Loucy (cell line): ENCODE measurements around the gene CDKN2B-AS1.

Experiments used
- H2AFZ ChIP-seq: fragments of 200-600 bp; sonication (generic); 2 replicates; pipeline ENCODE4 v1.6.0; 2016; ENCODE audit warnings: antibody characterized with exemption, mild to moderate bottlenecking, low read length, moderate library complexity
- H3F3A ChIP-seq: fragments of 200-600 bp; 2 replicates; pipeline ENCODE4 v1.6.0; 2016; ENCODE audit warnings: antibody characterized with exemption, low read depth, mild to moderate bottlenecking
- H3K27me3 ChIP-seq: fragments of 200-600 bp; sonication (generic); 2 replicates; pipeline ENCODE4 v1.6.1; 2014; ENCODE audit warnings: low read length, mild to moderate bottlenecking; ENCODE audit not compliant: insufficient read depth, poor library complexity, severe bottlenecking
- H3K36me3 ChIP-seq: fragments of 200-600 bp; sonication (generic); 2 replicates; pipeline ENCODE4 v1.6.1; 2016; ENCODE audit warnings: low read length; ENCODE audit not compliant: insufficient read depth
- H3K4me1 ChIP-seq: fragments of 200-600 bp; sonication (generic); 2 replicates; pipeline ENCODE4 v1.5.1; 2014; ENCODE audit warnings: low read length, mild to moderate bottlenecking; ENCODE audit not compliant: insufficient read depth, poor library complexity, severe bottlenecking
- H3K4me2 ChIP-seq: fragments of 200-600 bp; sonication (generic); 2 replicates; pipeline ENCODE4 v1.6.0; 2014; ENCODE audit warnings: antibody characterized with exemption, low read length, low read depth, mild to moderate bottlenecking; ENCODE audit not compliant: poor library complexity, severe bottlenecking
- H3K4me3 ChIP-seq: fragments of 200-600 bp; sonication (generic); 2 replicates; pipeline ENCODE4 v1.5.1; 2014; ENCODE audit warnings: low read length, mild to moderate bottlenecking, mixed read lengths; ENCODE audit not compliant: poor library complexity, severe bottlenecking
- H3K79me2 ChIP-seq: fragments of 200-600 bp; sonication (generic); 2 replicates; pipeline ENCODE4 v1.6.1; 2014; ENCODE audit warnings: low read length; ENCODE audit not compliant: insufficient read depth
- H3K9ac ChIP-seq: fragments of 200-600 bp; sonication (generic); 2 replicates; pipeline ENCODE4 v1.6.0; 2014; ENCODE audit warnings: mild to moderate bottlenecking, low read depth, low read length, moderate library complexity; ENCODE audit not compliant: poor library complexity, severe bottlenecking
- H3K9me2 ChIP-seq: fragments of 200-600 bp; sonication (generic); replicated peaks from 2 replicates; pipeline ENCODE4 v1.6.1; 2016; ENCODE audit warnings: low read depth, low read length, mixed read lengths
- H3K9me3 ChIP-seq: fragments of 200-600 bp; sonication (generic); 2 replicates; pipeline ENCODE4 v1.6.1; 2014; ENCODE audit warnings: mild to moderate bottlenecking, antibody characterized with exemption, low read length, low read depth; ENCODE audit not compliant: insufficient read depth
- H4K20me1 ChIP-seq: fragments of 200-600 bp; sonication (generic); 2 replicates; pipeline ENCODE4 v1.6.0; 2014; ENCODE audit warnings: antibody characterized with exemption, low read length, mild to moderate bottlenecking; ENCODE audit not compliant: insufficient read depth, poor library complexity, severe bottlenecking
- EZH2phosphoT487 ChIP-seq: fragments of 200-600 bp; IDR thresholded peaks from 2 replicates; pipeline ENCODE4 v1.6.1; 2018; ENCODE audit warnings: antibody characterized with exemption, mild to moderate bottlenecking, moderate library complexity, borderline replicate concordance
- TF ChIP-seq, protein P1 (sequence below): fragments of 200-600 bp; sonication (generic); conservative IDR thresholded peaks from 2 replicates; pipeline ENCODE4 v1.5.1; 2014; ENCODE audit warnings: mild to moderate bottlenecking, antibody characterized with exemption, low read length

The CDKN2B-AS1 gene

DNA sequence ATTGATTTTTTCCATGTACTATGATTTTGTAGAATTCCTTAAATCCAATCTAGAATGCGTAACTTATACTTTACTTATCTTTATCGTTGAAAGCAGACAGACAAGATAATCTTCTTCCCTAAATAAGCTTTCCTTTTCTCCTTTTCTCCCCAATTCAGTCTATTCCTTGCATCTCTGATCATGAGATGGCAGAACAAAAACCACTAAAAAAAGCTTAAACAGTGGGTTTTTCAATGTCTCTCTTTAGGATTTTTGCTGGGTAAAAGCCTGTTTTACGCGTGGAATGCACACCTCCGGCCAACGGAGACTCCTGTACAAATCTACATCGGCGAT lies 13.8 kb downstream of the CDKN2B-AS1 start:
- H3K9ac ChIP-seq = no peak overlapping the region

GRCh38 chr9:22008717-22009505 lies 14.3 kb downstream of the CDKN2B-AS1 start, which contains the start of gene CDKN2B:
CDKN2B (minus strand) TSS chr9:22009305; CDS start chr9:22008953, 352 bp downstream.
- no peak within 1 kb of the TSS for H3K4me3 ChIP-seq
- no peaks in the 10 kb centered on the region for H3K9me3 ChIP-seq
- no peak for TF ChIP-seq EZH2phosphoT487
- TF ChIP-seq, protein P1, sequence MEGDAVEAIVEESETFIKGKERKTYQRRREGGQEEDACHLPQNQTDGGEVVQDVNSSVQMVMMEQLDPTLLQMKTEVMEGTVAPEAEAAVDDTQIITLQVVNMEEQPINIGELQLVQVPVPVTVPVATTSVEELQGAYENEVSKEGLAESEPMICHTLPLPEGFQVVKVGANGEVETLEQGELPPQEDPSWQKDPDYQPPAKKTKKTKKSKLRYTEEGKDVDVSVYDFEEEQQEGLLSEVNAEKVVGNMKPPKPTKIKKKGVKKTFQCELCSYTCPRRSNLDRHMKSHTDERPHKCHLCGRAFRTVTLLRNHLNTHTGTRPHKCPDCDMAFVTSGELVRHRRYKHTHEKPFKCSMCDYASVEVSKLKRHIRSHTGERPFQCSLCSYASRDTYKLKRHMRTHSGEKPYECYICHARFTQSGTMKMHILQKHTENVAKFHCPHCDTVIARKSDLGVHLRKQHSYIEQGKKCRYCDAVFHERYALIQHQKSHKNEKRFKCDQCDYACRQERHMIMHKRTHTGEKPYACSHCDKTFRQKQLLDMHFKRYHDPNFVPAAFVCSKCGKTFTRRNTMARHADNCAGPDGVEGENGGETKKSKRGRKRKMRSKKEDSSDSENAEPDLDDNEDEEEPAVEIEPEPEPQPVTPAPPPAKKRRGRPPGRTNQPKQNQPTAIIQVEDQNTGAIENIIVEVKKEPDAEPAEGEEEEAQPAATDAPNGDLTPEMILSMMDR = no peak
- peaks cover 33% of the 10 kb centered on the region; the same call in 1 of the 2 replicates for H3K79me2 ChIP-seq
- H3K36me3 ChIP-seq = peaks cover 9% of the 10 kb centered on the region; the same call in 1 of the 2 replicates
- H3K9me2 ChIP-seq = no peaks in the 10 kb centered on the region
- no peak within 1 kb of the TSS for H2AFZ ChIP-seq
- no peak within 1 kb of the TSS for H3K9ac ChIP-seq
- peaks cover 6% of the 10 kb centered on the region for H4K20me1 ChIP-seq
- H3F3A ChIP-seq = no peaks in the 10 kb centered on the region
- H3K4me1 ChIP-seq = no peaks in the 10 kb centered on the region
- no peaks in the 10 kb centered on the region for H3K27me3 ChIP-seq
- H3K4me2 ChIP-seq = no peak within 1 kb of the TSS

More for the DNA sequence above, 13.8 kb downstream of the CDKN2B-AS1 start:
- Histone ChIP-seq H3K4me3 (no peak overlapping the region), H3K4me2 (no peak overlapping the region), H3K27me3 (no peaks in the 10 kb centered on the region), H3K4me1 (no peaks in the 10 kb centered on the region), H3K79me2 (peaks cover 39% of the 10 kb centered on the region; the same call in 1 of the 2 replicates), H4K20me1 (peaks cover 8% of the 10 kb centered on the region), H3K9me2 (no peaks in the 10 kb centered on the region), H3K36me3 (peaks cover 4% of the 10 kb centered on the region; the same call in 1 of the 2 replicates), H2AFZ (no peak overlapping the region), H3F3A (no peaks in the 10 kb centered on the region), H3K9me3 (no peaks in the 10 kb centered on the region)
- TF ChIP-seq EZH2phosphoT487 = no peak
- TF ChIP-seq, protein P1 = no peak

- no peak overlapping the region for H2AFZ ChIP-seq
- no peaks in the 10 kb centered on the region for H3K9me2 ChIP-seq
- no peak overlapping the region for H3K4me2 ChIP-seq
- H3K9ac ChIP-seq = no peak overlapping the region
- no peaks in the 10 kb centered on the region for H3K27me3 ChIP-seq
- no peak overlapping the region for H3K4me3 ChIP-seq
- H3K79me2 ChIP-seq = peaks cover 28% of the 10 kb centered on the region; the same call in 1 of the 2 replicates
- TF ChIP-seq EZH2phosphoT487 = no peak
- TF ChIP-seq, protein P1 = no peak
- no peaks in the 10 kb centered on the region for H3K9me3 ChIP-seq
- no peaks in the 10 kb centered on the region for H3F3A ChIP-seq
- H3K36me3 ChIP-seq = peaks cover 9% of the 10 kb centered on the region; the same call in 1 of the 2 replicates
- no peaks in the 10 kb centered on the region for H3K4me1 ChIP-seq
- peaks cover under 1% of the 10 kb centered on the region for H4K20me1 ChIP-seq
Measured at GRCh38 chr9:22009506-22009867, 14.9 kb downstream of the CDKN2B-AS1 start.
